SIG-M5 treated with dmso at 0.1 percent for 504 hours (cell line): ENCODE data around the gene TOB1.

Source experiments
- DNase-seq: peaks from one replicate; lab custom pipeline; 2025; ENCODE audit not compliant: unreplicated experiment; lab: John Stamatoyannopoulos, UW

The TOB1 gene

GRCh38 chr17:50866261-50866949 lies at the start of gene TOB1:
TSS of gene TOB1 (minus strand) at chr17:50866354. CDS start at chr17:50864017, 2,337 bp downstream.
- DNase-seq, result peak; percentile 99

- no peak for DNase-seq
These were observed 48.4 kb upstream of the TOB1 start for GRCh38 chr17:50914505-50915063.

- DNase-seq, result no peak
These were observed 47.0 kb upstream of the TOB1 start for GRCh38 chr17:50913120-50913519.

GRCh38 chr17:50911890-50912289 lies 45.7 kb upstream of the TOB1 start:
- DNase-seq, result no peak

GRCh38 chr17:50911450-50911849 lies 45.3 kb upstream of the TOB1 start:
- DNase-seq, result no peak

- DNase-seq, result peak; percentile 64
These were observed 43.8 kb upstream of the TOB1 start for GRCh38 chr17:50909765-50910605.

GRCh38 chr17:50908860-50909764 lies 43.0 kb upstream of the TOB1 start:
- DNase-seq, result no peak

- no peak for DNase-seq
These were observed 42.1 kb upstream of the TOB1 start for GRCh38 chr17:50908140-50908859.

GRCh38 chr17:50906443-50906842 lies 40.3 kb upstream of the TOB1 start:
- DNase-seq, result no peak

- no peak for DNase-seq
These were observed 39.3 kb upstream of the TOB1 start for GRCh38 chr17:50905460-50905803.

- DNase-seq, result peak; percentile 82
These were observed 38.6 kb upstream of the TOB1 start for GRCh38 chr17:50904518-50905459.

- DNase-seq, result no peak
These were observed 37.7 kb upstream of the TOB1 start for GRCh38 chr17:50903604-50904517.

- no peak for DNase-seq
These were observed 36.5 kb upstream of the TOB1 start for GRCh38 chr17:50902372-50903353.

- DNase-seq, result no peak
These were observed 34.3 kb upstream of the TOB1 start for GRCh38 chr17:50900383-50900892.

- no peak for DNase-seq
These were observed 33.6 kb upstream of the TOB1 start for GRCh38 chr17:50899559-50900319.

GRCh38 chr17:50899005-50899460 lies 32.9 kb upstream of the TOB1 start:
- DNase-seq, result no peak
